Duodenal mucosa (tissue), 2 donors: ENCODE results near the gene LCN9.

Experiments
- H3K27ac ChIP-seq: one replicate; pipeline ENCODE4 v1.7.0; 2013; ENCODE audit warnings: low read depth, low read length
- H3K27me3 ChIP-seq, 2 donors: one replicate each; pipeline ENCODE4 v1.7.0; 2013; ENCODE audit warnings: low read length in 2 of 2, control low read depth in 1 of 2; ENCODE audit not compliant: insufficient read depth in 2 of 2, control insufficient read depth in 1 of 2
- H3K36me3 ChIP-seq, 2 donors: one replicate each; pipeline ENCODE4 v1.7.0; 2013; ENCODE audit warnings: low read length in 2 of 2, control low read depth in 1 of 2; ENCODE audit not compliant: insufficient read depth in 2 of 2, control insufficient read depth in 1 of 2
- H3K4me1 ChIP-seq, 2 donors: one replicate each; pipeline ENCODE4 v1.7.0; 2013; ENCODE audit warnings: low read length in 2 of 2, control low read depth in 1 of 2; ENCODE audit not compliant: insufficient read depth in 2 of 2, control insufficient read depth in 1 of 2
- H3K4me3 ChIP-seq, 2 donors: one replicate each; pipeline ENCODE4 v1.7.0; 2013; ENCODE audit warnings: low read length in 2 of 2, low read depth in 1 of 2
- H3K9ac ChIP-seq, 2 donors: one replicate each; pipeline ENCODE4 v1.7.0; 2013; ENCODE audit warnings: low read length in 2 of 2, low read depth in 1 of 2
- H3K9me3 ChIP-seq, 2 donors: one replicate each; pipeline ENCODE4 v1.7.0; 2013; ENCODE audit warnings: low read length in 2 of 2, control low read depth in 1 of 2; ENCODE audit not compliant: control insufficient read depth in 1 of 2

The LCN9 gene

DNA sequence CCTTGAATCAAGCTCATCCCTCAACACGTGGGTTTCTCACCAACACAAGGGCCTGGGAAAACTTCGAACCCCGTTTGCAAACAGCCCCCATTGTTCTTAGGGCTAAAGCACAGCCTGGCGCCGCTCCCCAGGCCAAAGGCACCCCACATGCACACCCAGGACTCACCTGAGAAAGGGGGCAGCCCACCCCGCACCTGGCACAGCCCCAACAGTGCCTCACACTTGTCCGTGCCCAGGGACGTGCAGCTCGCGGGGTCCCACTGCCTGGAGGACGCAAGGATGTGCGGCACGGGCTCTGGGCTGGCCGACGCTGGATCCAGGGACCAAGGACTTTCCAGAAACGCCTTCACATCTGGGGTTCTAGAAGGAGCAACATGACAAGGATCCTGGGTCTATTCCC, 33.3 kb downstream of the LCN9 start:
- H3K27me3 ChIP-seq: peaks cover 0 to 5% of the 10 kb centered on the region in 2 donors

DNA sequence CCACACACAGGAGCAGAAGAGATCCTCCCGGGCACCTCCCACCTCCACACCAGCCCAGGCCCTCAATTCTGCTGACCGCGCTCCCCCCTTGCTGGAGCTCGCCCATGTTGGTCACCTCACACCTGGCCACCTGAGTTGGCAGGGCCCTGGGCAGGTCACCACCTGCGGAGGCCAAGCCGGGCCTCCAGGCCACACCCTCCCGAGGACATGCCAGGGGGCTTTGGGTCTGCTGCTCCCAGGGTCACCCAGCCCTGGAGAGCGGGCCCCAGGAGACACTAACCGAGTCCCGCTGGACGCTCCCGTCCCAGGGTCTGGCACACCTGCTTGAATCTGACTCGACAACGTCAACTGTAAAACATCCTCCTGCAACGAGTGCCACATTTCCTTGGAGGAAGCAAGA, 34.1 kb downstream of the LCN9 start:
- Histone ChIP-seq H3K9ac (no peak overlapping the region), H3K27ac (no peak overlapping the region), H3K4me1 (no peaks in the 10 kb centered on the region), H3K27me3 (peaks cover 0 to 5% of the 10 kb centered on the region in 2 donors), H3K36me3 (no peaks in the 10 kb centered on the region), H3K4me3 (no peak overlapping the region), H3K9me3 (no peaks in the 10 kb centered on the region)

More for the DNA sequence above, 33.3 kb downstream of the LCN9 start:
- Histone ChIP-seq H3K36me3 (no peaks in the 10 kb centered on the region), H3K4me1 (no peaks in the 10 kb centered on the region), H3K4me3 (no peak overlapping the region), H3K9ac (no peak overlapping the region), H3K27ac (no peak overlapping the region), H3K9me3 (no peaks in the 10 kb centered on the region)

DNA sequence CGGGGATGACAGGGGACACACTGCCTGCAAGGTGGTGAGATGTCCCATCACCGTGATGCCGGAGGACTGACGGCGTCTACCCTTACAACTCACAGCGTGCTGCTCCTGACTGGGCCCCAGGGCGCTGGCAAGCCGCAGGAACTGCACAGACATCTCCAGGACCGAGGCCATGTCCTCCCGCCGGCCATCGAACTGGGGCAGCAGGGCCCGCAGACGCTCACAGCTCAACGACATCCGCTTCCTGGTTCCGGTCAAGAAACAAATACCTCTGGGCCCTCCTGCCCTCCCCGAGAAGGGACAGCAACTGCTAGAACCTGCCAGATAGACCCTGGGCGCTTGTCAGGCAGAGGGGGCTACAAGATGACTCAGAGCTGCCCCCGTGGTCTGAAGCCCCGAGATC, 35.1 kb downstream of the LCN9 start:
- Histone ChIP-seq H3K9ac (no peak overlapping the region), H3K27me3 (peaks cover 4 to 5% of the 10 kb centered on the region in 2 donors), H3K27ac (no peak overlapping the region), H3K4me3 (no peak overlapping the region), H3K9me3 (no peaks in the 10 kb centered on the region), H3K36me3 (no peaks in the 10 kb centered on the region), H3K4me1 (no peaks in the 10 kb centered on the region)

DNA sequence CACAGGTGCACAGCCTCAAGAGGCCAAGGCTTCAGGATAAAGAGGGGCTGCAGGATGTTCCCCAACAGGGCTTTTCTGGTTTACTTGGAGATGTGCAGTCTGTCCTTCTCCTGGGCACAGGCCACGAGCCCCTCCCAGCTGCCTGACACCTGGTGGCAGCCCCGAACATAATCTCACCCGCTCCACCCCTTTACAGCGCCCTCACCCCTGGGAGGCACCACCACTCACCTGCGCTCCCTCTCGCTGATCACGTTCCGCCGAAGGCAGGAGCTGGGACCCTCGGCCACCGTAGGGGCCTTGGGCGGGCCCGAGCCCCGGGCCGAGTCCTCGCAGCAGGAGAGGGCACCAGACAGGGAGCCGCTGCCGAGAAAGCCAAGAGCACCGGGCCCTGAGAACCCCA, 35.7 kb downstream of the LCN9 start:
- Histone ChIP-seq H3K9ac (no peak overlapping the region), H3K9me3 (no peaks in the 10 kb centered on the region), H3K4me1 (no peaks in the 10 kb centered on the region), H3K27ac (no peak overlapping the region), H3K27me3 (peaks cover 4 to 5% of the 10 kb centered on the region in 2 donors), H3K36me3 (no peaks in the 10 kb centered on the region), H3K4me3 (no peak overlapping the region)

DNA sequence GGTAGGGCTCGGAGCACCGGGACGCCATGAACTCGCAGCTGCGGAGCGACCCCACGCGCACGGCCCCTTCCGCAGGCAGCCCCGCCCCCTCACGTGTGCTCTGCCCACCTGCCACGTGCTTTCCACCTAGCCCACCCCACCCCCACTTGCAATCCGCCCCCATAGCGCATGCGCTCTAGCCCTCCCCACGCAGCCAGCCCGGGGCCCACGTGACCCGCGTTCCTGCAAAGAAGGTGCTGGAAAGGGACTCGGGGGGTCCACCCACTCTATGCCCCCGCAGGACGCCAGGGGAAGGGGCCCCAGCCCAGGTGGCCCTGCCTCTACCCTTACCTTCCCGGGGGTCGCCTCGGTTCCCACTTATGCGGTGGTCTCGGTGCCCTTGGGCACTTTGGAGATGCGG, 36.3 kb downstream of the LCN9 start, which contains the start of gene SOHLH1:
Gene SOHLH1 (minus strand): TSS at position 42 of the 400 bp plus-strand sequence. CDS start 14 bp downstream, at position 28.
- H3K4me1 ChIP-seq: no peaks in the 10 kb centered on the region
- no peak within 1 kb of the TSS for H3K4me3 ChIP-seq
- no peak within 1 kb of the TSS for H3K9ac ChIP-seq
- no peak within 1 kb of the TSS for H3K27ac ChIP-seq
- no peaks in the 10 kb centered on the region for H3K36me3 ChIP-seq
- H3K9me3 ChIP-seq: no peaks in the 10 kb centered on the region
- peaks cover 4 to 5% of the 10 kb centered on the region in 2 donors for H3K27me3 ChIP-seq

DNA sequence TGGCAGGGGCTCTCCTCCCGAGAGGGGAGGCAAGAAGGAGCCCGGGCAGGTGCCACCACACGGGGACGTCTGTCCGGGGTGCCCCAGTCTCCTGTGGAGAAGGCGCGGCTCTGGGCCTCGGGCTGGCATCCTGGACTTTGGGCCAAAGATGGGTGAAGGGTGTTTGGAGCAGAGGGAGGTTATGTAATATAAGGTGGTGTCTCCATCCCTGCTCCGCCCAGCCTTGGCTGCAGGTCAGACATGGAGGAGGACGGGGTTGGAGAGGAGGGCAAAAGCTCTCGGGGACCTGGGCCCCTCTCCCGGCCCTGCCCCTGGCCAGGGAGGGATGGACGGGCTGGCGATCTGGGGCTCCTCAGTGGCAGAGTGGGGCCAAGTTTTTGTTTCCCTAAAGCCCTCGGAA, 37.4 kb downstream of the LCN9 start:
- H3K4me1 ChIP-seq: no peaks in the 10 kb centered on the region
- H3K27ac ChIP-seq: no peak overlapping the region
- H3K36me3 ChIP-seq: no peaks in the 10 kb centered on the region
- H3K9ac ChIP-seq: no peak overlapping the region
- no peaks in the 10 kb centered on the region for H3K9me3 ChIP-seq
- H3K4me3 ChIP-seq: no peak overlapping the region
- peaks cover 5 to 8% of the 10 kb centered on the region in 2 donors for H3K27me3 ChIP-seq

DNA sequence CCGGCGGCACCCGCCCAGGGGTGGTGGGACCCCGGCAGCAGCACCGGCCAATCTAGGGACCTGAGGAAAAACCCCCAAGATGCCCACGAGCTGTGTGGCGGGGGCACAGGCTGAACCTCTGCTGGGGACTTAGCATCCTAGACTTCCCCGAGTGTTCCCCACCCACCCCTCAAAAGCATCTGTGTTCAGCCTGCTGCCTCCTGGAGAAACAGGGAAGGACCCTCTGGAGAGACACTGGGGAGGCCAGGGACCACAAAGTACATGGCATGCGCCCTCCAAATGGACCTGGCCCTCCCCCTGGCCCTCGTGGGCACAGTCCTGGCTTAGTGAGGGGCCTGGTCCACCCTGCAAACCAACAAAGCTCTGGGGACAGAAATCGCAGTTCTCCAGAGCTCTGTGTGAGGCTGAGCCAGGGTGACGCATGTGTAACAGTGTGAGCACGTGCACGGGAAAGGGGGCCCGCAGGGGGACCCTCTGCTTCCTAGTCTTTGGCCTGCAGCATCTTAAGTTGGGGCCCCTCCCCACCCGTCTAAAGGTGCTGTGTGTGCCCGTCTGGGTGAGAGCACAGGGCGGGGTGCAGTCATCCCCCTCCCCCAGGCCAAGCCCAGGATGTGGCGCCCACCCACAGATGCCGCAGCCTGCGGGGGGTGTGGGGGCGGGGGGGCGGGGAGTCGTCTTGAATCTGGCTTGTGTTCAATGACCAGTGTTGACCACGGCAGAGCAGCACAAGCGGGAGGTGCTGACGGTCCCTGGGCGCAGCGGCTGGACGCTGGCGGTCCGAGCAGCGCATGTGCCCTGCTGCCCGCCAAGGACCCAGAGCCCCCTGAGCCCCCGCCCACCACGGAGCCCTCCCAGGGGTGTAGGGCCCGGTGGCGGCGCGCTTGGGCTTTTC, 38.2 kb downstream of the LCN9 start:
- Histone ChIP-seq H3K4me1 (no peaks in the 10 kb centered on the region), H3K27me3 (peaks cover 5 to 8% of the 10 kb centered on the region in 2 donors), H3K36me3 (no peaks in the 10 kb centered on the region), H3K4me3 (no peak overlapping the region), H3K9me3 (no peaks in the 10 kb centered on the region), H3K27ac (no peak overlapping the region), H3K9ac (no peak overlapping the region)

DNA sequence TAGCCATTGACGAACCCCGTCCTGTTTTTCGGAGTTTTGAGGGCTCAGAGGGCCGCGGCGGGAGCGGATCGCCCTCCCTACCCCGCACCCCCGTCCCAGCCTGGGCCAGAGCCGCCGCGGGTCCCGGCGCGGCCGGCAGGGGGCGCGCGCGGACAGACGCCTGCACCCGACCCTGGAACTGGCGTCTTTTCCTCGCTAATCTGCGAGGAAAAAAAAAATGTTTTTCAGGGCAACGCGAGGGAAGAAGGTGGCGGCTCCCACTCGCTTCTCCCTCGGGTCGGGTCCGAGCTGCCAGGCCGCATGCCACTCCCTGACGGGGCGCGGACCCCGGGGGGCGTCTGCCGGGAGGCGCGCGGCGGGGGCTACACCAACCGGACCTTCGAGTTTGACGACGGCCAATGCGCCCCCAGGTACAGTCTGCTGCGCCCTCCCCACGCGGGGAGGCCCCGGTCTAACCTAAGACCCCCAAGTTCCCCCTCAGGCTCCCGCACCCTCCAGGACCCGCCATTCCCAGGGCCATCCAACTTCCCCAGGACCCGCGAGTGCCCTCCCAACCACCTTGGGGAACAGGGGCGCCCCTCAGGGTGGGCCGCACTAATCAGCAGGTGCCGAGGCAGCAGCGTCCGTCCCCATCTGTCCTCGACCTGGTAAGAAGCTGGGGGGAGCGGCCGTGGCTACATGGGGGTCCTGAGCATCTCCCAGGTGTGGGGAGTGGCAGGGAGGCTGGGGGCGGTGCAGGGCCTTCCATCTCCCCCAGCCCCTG, 39.0 kb downstream of the LCN9 start, which contains the start of gene KCNT1:
Gene KCNT1 (plus strand): TSS at position 227 of the 763 bp plus-strand sequence. CDS start 74 bp downstream, at position 301.
- no peaks in the 10 kb centered on the region for H3K36me3 ChIP-seq
- H3K27me3 ChIP-seq: peaks cover 5 to 8% of the 10 kb centered on the region in 2 donors
- H3K4me3 ChIP-seq: no peak within 1 kb of the TSS
- H3K9me3 ChIP-seq: no peaks in the 10 kb centered on the region
- no peaks in the 10 kb centered on the region for H3K4me1 ChIP-seq
- H3K9ac ChIP-seq: no peak within 1 kb of the TSS
- no peak within 1 kb of the TSS for H3K27ac ChIP-seq

DNA sequence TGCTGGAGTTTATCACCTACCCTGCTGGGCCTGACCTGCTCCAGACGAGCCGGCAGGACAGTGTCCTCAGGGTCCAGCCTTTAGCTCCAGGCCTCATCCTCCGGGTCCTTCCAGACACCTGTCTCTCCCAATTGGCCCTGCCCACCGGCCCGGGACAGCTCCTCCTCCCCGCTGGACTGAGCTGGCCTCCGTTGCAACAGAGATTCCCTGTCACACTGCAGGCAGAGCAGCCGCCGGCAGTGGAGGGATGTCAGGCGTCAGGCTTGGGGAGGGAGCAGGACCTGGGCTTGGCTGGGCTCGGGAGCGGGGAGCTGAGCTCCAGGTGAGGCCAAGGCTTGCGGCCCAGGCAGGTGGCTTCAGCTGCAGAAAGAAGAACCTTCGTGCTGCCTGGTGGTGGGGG, 40.6 kb downstream of the LCN9 start:
- Histone ChIP-seq H3K9me3 (no peaks in the 10 kb centered on the region), H3K9ac (no peak overlapping the region), H3K36me3 (no peaks in the 10 kb centered on the region), H3K4me3 (no peak overlapping the region), H3K4me1 (no peaks in the 10 kb centered on the region), H3K27me3 (peaks cover 5 to 8% of the 10 kb centered on the region in 2 donors), H3K27ac (no peak overlapping the region)

DNA sequence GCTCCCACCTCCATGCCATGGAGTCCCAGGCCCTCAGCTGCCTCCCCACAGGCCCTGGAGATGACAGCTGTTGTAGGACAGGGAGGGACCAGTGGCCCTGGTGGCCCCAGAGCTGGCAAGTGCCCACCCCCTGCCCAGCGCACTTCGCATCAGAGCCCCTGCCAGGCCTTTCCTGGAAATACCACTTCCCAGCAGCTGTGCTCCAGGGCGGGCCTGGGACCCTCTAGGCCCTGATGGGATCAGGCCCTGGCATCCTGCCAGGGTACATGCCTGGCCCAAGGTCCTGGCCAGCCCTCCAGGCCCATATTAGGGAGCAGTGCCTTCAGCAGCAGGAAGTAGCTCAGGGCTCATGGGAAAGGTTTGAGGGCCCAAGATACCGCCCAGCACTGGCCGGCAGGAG, 41.4 kb downstream of the LCN9 start:
- no peak overlapping the region for H3K9ac ChIP-seq
- H3K27ac ChIP-seq: no peak overlapping the region
- no peak overlapping the region for H3K4me3 ChIP-seq
- no peaks in the 10 kb centered on the region for H3K36me3 ChIP-seq
- H3K9me3 ChIP-seq: no peaks in the 10 kb centered on the region
- H3K4me1 ChIP-seq: no peaks in the 10 kb centered on the region
- H3K27me3 ChIP-seq: peaks cover 5 to 8% of the 10 kb centered on the region in 2 donors
